WTC11 (cell line): Measurements from ENCODE around the gene HAPLN1. TPM values are rescaled to one million over a fixed set of nuclear protein-coding genes. Genes with fewer than 3 reads are reported as not detected.
A peak's percentile ranks its signal among the peaks of the same experiment; 100 is the strongest.

Source experiments
- ATAC-seq: fragments of 200-7000 bp; cut with Tn5 transposase; 2 replicates; pipeline ENCODE4 v1.10.0; 2021; ENCODE audit warnings: mild to moderate bottlenecking, moderate library complexity
- CTCF ChIA-PET: fragments of 300-600 bp; sonication (Branson Sonifier 250); formaldehyde crosslinking; loops from one replicate; lab custom pipeline; 2021; ENCODE audit warnings: antibody characterized with exemption; lab: Charles Lee
- POLR2A ChIA-PET: fragments of 350-600 bp; sonication (Branson Sonifier 250); formaldehyde crosslinking; loops from one replicate; lab custom pipeline; 2021; ENCODE audit warnings: antibody characterized with exemption; lab: Charles Lee
- DNase-seq: peaks from one replicate; pipeline ENCODE4 v3.0.0; 2021; ENCODE audit warnings: low spot score
- H3K27ac Mint-ChIP-seq: 2 replicates; pipeline ENCODE4 v1.8.0; 2021; ENCODE audit warnings: mixed read lengths
- H3K27me3 Mint-ChIP-seq: 2 replicates; pipeline ENCODE4 v1.8.0; 2021; ENCODE audit warnings: low read depth, mild to moderate bottlenecking, moderate library complexity, mixed read lengths
- H3K36me3 Mint-ChIP-seq: 2 replicates; pipeline ENCODE4 v1.8.0; 2021; ENCODE audit warnings: mixed read lengths
- H3K4me1 Mint-ChIP-seq: 2 replicates; pipeline ENCODE4 v1.8.0; 2022; ENCODE audit warnings: mixed read lengths
- H3K4me3 Mint-ChIP-seq: 2 replicates; pipeline ENCODE4 v1.8.0; 2021; ENCODE audit warnings: mild to moderate bottlenecking, moderate library complexity, mixed read lengths
- H3K9me3 Mint-ChIP-seq: 2 replicates; pipeline ENCODE4 v1.8.0; 2021; ENCODE audit warnings: mixed read lengths
- ATF2 ChIP-seq: sonication (generic); formaldehyde crosslinking; IDR thresholded peaks from 2 replicates; pipeline ENCODE4 v1.8.1; 2022; ENCODE audit warnings: low read depth, missing genetic modification reagents, borderline replicate concordance
- CTCF ChIP-seq: fragments of 200-600 bp; IDR thresholded peaks from 2 replicates; pipeline ENCODE4 v1.8.0; 2022; ENCODE audit warnings: antibody characterized with exemption
- E2F1 ChIP-seq: sonication (generic); formaldehyde crosslinking; IDR thresholded peaks from 2 replicates; pipeline ENCODE4 v1.8.0; 2022; ENCODE audit warnings: mild to moderate bottlenecking, missing genetic modification reagents
- ELF4 ChIP-seq: sonication (generic); formaldehyde crosslinking; IDR thresholded peaks from 2 replicates; pipeline ENCODE4 v1.8.1; 2022; ENCODE audit warnings: low read depth, mild to moderate bottlenecking, moderate library complexity, missing genetic modification reagents
- ETV6 ChIP-seq: sonication (generic); formaldehyde crosslinking; IDR thresholded peaks from 2 replicates; pipeline ENCODE4 v1.8.1; 2022; ENCODE audit warnings: mild to moderate bottlenecking, missing genetic modification reagents
- FOXJ3 ChIP-seq: sonication (generic); formaldehyde crosslinking; IDR thresholded peaks from 2 replicates; pipeline ENCODE4 v1.9.0; 2021; ENCODE audit warnings: missing genetic modification reagents, mild to moderate bottlenecking, borderline replicate concordance
- FOXP1 ChIP-seq: sonication (generic); formaldehyde crosslinking; IDR thresholded peaks from 2 replicates; pipeline ENCODE4 v1.8.0; 2022; ENCODE audit warnings: missing genetic modification reagents, mild to moderate bottlenecking, moderate library complexity, borderline replicate concordance
- JAZF1 ChIP-seq: fragments of 250-450 bp; sonication (Bioruptor Pico); IDR thresholded peaks from 2 replicates; pipeline ENCODE4 v1.9.0; 2021; ENCODE audit warnings: moderate library complexity, mild to moderate bottlenecking, inconsistent platforms
- NFYB ChIP-seq: sonication (generic); formaldehyde crosslinking; conservative IDR thresholded peaks from 2 replicates; pipeline ENCODE4 v1.8.0; 2022; ENCODE audit warnings: low read depth, missing genetic modification reagents
- PRRX2 ChIP-seq: fragments of 250-450 bp; sonication (Bioruptor Pico); IDR thresholded peaks from 2 replicates; pipeline ENCODE4 v1.8.0; 2021; ENCODE audit warnings: mild to moderate bottlenecking
- RORB ChIP-seq: fragments of 250-450 bp; sonication (Bioruptor Pico); IDR thresholded peaks from 2 replicates; pipeline ENCODE4 v1.9.0; 2021; ENCODE audit warnings: mild to moderate bottlenecking
- STAT6 ChIP-seq: sonication (generic); formaldehyde crosslinking; conservative IDR thresholded peaks from 2 replicates; pipeline ENCODE4 v1.8.1; 2023; ENCODE audit warnings: mild to moderate bottlenecking, low read depth, missing genetic modification reagents, moderate library complexity
- TCF7 ChIP-seq: sonication (generic); formaldehyde crosslinking; IDR thresholded peaks from 2 replicates; pipeline ENCODE4 v1.8.0; 2022; ENCODE audit warnings: mild to moderate bottlenecking, low read depth, missing genetic modification reagents, moderate library complexity
- ZBTB43 ChIP-seq: sonication (generic); formaldehyde crosslinking; IDR thresholded peaks from 2 replicates; pipeline ENCODE4 v1.8.1; 2023; ENCODE audit warnings: mild to moderate bottlenecking, missing genetic modification reagents
- ZNF396 ChIP-seq: fragments of 250-450 bp; sonication (Bioruptor Pico); IDR thresholded peaks from 2 replicates; pipeline ENCODE4 v1.8.0; 2021; ENCODE audit warnings: mild to moderate bottlenecking, moderate library complexity, borderline replicate concordance
- ZNF671 ChIP-seq: fragments of 250-450 bp; sonication (Bioruptor Pico); IDR thresholded peaks from 2 replicates; pipeline ENCODE4 v1.8.0; 2021; ENCODE audit warnings: mild to moderate bottlenecking
- total RNA-seq: library from RNA; stranded (reverse); gene quantifications from 3 replicates; pipeline ENCODE4 v1.2.3, GENCODE V29; 2021
- TF ChIP-seq, protein P1 (sequence below): sonication (generic); formaldehyde crosslinking; IDR thresholded peaks from 2 replicates; pipeline ENCODE4 v1.8.0; 2023; ENCODE audit warnings: missing genetic modification reagents, mild to moderate bottlenecking, borderline replicate concordance

HAPLN1 gene
- total RNA-seq, 1 experiment from 2014 or later = 9.4 TPM

GRCh38 chr5:83711982-83712601 lies 8.6 kb downstream of the HAPLN1 start:
- POLR2A ChIA-PET = no interaction called here
- H3K4me1 Mint-ChIP-seq = peaks cover 41% of the 10 kb centered on the region
- CTCF ChIA-PET = interaction anchor here (0.6 to 2.3 kb wide), 8 partner anchors 9 to 231 kb away, joined by 3 to 10 read pairs (median 4); partner anchors contain the start of gene HAPLN1

GRCh38 chr5:83709973-83710372 lies 10.7 kb downstream of the HAPLN1 start:
- peaks cover 31% of the 10 kb centered on the region for H3K9me3 Mint-ChIP-seq
- ATAC-seq = no peak
- POLR2A ChIA-PET = no interaction called here

More at GRCh38 chr5:83711982-83712601, 8.6 kb downstream of the HAPLN1 start:
- H3K27me3 Mint-ChIP-seq = no peaks in the 10 kb centered on the region
- ATAC-seq (no peak; the same call in 1 of the 2 replicates), DNase-seq (peak; percentile 43)
- no peak overlapping the region for H3K27ac Mint-ChIP-seq
- TF ChIP-seq ZNF671 (CRISPR knock-in tag) (no peak), CTCF (peak; percentile 73)
- H3K36me3 Mint-ChIP-seq = peaks cover 10% of the 10 kb centered on the region; the same call in 1 of the 2 replicates
- H3K4me3 Mint-ChIP-seq = no peak overlapping the region
- peaks cover 13% of the 10 kb centered on the region for H3K9me3 Mint-ChIP-seq

DNA sequence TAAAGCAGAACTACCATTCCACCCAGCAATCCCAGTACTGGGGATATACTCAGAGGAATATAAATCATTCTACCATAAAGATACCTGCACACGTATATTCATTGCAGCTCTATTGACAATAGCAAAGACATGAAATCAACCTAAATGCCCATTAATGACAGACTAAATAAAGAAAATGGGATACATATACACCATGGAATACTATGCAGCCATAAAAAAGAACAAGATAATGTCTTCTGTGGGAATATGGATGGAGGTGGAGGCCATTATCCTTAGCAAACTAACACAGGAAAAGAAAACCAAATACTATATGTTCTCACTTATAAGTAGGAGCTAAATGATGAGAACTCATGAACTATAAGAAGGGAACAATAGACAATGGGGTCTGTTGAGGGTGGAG lies 12.5 kb downstream of the HAPLN1 start:
- Mint-ChIP-seq H3K4me3 (no peak overlapping the region), H3K27me3 (no peaks in the 10 kb centered on the region), H3K4me1 (peaks cover 7% of the 10 kb centered on the region), H3K27ac (no peak overlapping the region), H3K36me3 (peaks cover 33% of the 10 kb centered on the region)
- POLR2A ChIA-PET = no interaction called here
- CTCF ChIA-PET = no interaction called here
- DNase-seq = no peak
- no peak for TF ChIP-seq RORB (CRISPR knock-in tag)
- no peak for TF ChIP-seq FOXP1 (CRISPR knock-in tag)
- TF ChIP-seq ZBTB43 (CRISPR knock-in tag) = no peak
- no peak for TF ChIP-seq NFYB (CRISPR knock-in tag)
- TF ChIP-seq E2F1 (CRISPR knock-in tag) = no peak
- no peak for TF ChIP-seq ZNF396
- no peak for TF ChIP-seq JAZF1 (CRISPR knock-in tag)
- TF ChIP-seq STAT6 (CRISPR knock-in tag) = no peak
- TF ChIP-seq ATF2 (CRISPR knock-in tag) = no peak
- no peak for TF ChIP-seq PRRX2
- no peak for TF ChIP-seq ETV6 (CRISPR knock-in tag)
- no peak for TF ChIP-seq TCF7
- TF ChIP-seq, all 79 proteins: peak for 0
- ATAC-seq = no peak
- peaks cover 45% of the 10 kb centered on the region for H3K9me3 Mint-ChIP-seq

More at GRCh38 chr5:83709973-83710372, 10.7 kb downstream of the HAPLN1 start:
- Mint-ChIP-seq H3K4me3 (no peak overlapping the region), H3K27ac (no peak overlapping the region), H3K4me1 (peaks cover 22% of the 10 kb centered on the region), H3K27me3 (no peaks in the 10 kb centered on the region), H3K36me3 (peaks cover 25% of the 10 kb centered on the region)
- CTCF ChIA-PET = interaction anchor here (0.5 to 1.4 kb wide), 2 partner anchors 13 to 102 kb away, joined by 3 read pairs; no protein-coding TSS in a partner anchor
- TF ChIP-seq FOXJ3 (no peak), ELF4 (CRISPR knock-in tag) (no peak)
- TF ChIP-seq, protein P1, sequence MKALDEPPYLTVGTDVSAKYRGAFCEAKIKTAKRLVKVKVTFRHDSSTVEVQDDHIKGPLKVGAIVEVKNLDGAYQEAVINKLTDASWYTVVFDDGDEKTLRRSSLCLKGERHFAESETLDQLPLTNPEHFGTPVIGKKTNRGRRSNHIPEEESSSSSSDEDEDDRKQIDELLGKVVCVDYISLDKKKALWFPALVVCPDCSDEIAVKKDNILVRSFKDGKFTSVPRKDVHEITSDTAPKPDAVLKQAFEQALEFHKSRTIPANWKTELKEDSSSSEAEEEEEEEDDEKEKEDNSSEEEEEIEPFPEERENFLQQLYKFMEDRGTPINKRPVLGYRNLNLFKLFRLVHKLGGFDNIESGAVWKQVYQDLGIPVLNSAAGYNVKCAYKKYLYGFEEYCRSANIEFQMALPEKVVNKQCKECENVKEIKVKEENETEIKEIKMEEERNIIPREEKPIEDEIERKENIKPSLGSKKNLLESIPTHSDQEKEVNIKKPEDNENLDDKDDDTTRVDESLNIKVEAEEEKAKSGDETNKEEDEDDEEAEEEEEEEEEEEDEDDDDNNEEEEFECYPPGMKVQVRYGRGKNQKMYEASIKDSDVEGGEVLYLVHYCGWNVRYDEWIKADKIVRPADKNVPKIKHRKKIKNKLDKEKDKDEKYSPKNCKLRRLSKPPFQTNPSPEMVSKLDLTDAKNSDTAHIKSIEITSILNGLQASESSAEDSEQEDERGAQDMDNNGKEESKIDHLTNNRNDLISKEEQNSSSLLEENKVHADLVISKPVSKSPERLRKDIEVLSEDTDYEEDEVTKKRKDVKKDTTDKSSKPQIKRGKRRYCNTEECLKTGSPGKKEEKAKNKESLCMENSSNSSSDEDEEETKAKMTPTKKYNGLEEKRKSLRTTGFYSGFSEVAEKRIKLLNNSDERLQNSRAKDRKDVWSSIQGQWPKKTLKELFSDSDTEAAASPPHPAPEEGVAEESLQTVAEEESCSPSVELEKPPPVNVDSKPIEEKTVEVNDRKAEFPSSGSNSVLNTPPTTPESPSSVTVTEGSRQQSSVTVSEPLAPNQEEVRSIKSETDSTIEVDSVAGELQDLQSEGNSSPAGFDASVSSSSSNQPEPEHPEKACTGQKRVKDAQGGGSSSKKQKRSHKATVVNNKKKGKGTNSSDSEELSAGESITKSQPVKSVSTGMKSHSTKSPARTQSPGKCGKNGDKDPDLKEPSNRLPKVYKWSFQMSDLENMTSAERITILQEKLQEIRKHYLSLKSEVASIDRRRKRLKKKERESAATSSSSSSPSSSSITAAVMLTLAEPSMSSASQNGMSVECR (CRISPR knock-in tag) = no peak
- DNase-seq = no peak
